IMR-90 (cell line): ENCODE results near the gene EBP.

Source experiments
- CEBPB ChIP-seq: IDR thresholded peaks from 2 replicates; pipeline ENCODE4 v1.6.1; 2012; ENCODE audit warnings: low read depth, low read length, improper control_type of control experiment
- FOS ChIP-seq: fragments of 150-350 bp; IDR thresholded peaks from 2 replicates; pipeline ENCODE4 v1.6.1; 2016; ENCODE audit warnings: low read depth, low read length
- MAFK ChIP-seq: IDR thresholded peaks from 2 replicates; pipeline ENCODE4 v1.6.1; 2012; ENCODE audit warnings: low read depth, low read length, improper control_type of control experiment
- TF ChIP-seq, protein P1 (sequence below): conservative IDR thresholded peaks from 2 replicates; pipeline ENCODE4 v1.5.1; 2012; ENCODE audit warnings: mild to moderate bottlenecking, low read depth, low read length, improper control_type of control experiment

GRCh38 chrX:48474581-48474980, 47.0 kb upstream of the EBP start:
- TF ChIP-seq FOS, result no peak
- TF ChIP-seq, protein P1, sequence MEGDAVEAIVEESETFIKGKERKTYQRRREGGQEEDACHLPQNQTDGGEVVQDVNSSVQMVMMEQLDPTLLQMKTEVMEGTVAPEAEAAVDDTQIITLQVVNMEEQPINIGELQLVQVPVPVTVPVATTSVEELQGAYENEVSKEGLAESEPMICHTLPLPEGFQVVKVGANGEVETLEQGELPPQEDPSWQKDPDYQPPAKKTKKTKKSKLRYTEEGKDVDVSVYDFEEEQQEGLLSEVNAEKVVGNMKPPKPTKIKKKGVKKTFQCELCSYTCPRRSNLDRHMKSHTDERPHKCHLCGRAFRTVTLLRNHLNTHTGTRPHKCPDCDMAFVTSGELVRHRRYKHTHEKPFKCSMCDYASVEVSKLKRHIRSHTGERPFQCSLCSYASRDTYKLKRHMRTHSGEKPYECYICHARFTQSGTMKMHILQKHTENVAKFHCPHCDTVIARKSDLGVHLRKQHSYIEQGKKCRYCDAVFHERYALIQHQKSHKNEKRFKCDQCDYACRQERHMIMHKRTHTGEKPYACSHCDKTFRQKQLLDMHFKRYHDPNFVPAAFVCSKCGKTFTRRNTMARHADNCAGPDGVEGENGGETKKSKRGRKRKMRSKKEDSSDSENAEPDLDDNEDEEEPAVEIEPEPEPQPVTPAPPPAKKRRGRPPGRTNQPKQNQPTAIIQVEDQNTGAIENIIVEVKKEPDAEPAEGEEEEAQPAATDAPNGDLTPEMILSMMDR, result no peak
- no peak for TF ChIP-seq MAFK
- no peak for TF ChIP-seq CEBPB
